Vagina (tissue), 2 donors: ENCODE data around the gene TMEM252. TPM values are rescaled to one million over a fixed set of nuclear protein-coding genes. Genes with fewer than 3 reads are reported as not detected.

Experiments used
- DNase-seq, 2 donors: peaks; one replicate each; pipeline ENCODE4 v3.0.0-alpha.2; 2017; ENCODE audit errors: extremely low spot score in 2 of 2
- H3K27ac ChIP-seq: fragments of 200-600 bp; sonication (generic); one replicate; pipeline ENCODE4 v1.5.1; 2019
- H3K27me3 ChIP-seq: fragments of 200-600 bp; sonication (generic); one replicate; pipeline ENCODE4 v1.5.1; 2019
- H3K36me3 ChIP-seq, 2 donors: fragments of 200-600 bp; sonication (generic); one replicate each; pipeline ENCODE4 v1.5.1; 2017 to 2019
- H3K4me1 ChIP-seq: fragments of 200-600 bp; sonication (generic); one replicate; pipeline ENCODE4 v1.5.1; 2019
- H3K4me3 ChIP-seq, 2 donors: fragments of 200-600 bp; sonication (generic); 1 replicate in 1 of 2; 2 replicates in 1 of 2; pipeline ENCODE4 v1.5.1; 2016 to 2019
- H3K9me3 ChIP-seq: fragments of 200-600 bp; sonication (generic); one replicate; pipeline ENCODE4 v1.5.1; 2019
- CTCF ChIP-seq, 3 experiments: fragments of 450-650 bp in 2 of 3; fragments of 200-600 bp in 1 of 3; sonication (generic) in 1 of 3; IDR thresholded peaks; one replicate each; pipeline ENCODE4 v1.5.1; 2017 to 2019; ENCODE audit warnings: antibody characterized with exemption in 3 of 3, mild to moderate bottlenecking in 2 of 3, moderate library complexity in 2 of 3
- POLR2A ChIP-seq, 2 donors: fragments of 450-650 bp; IDR thresholded peaks; one replicate each; pipeline ENCODE4 v1.6.1; 2017; ENCODE audit warnings: antibody characterized with exemption in 2 of 2, mild to moderate bottlenecking in 2 of 2, moderate library complexity in 2 of 2
- POLR2AphosphoS5 ChIP-seq, 2 donors: sonication (generic); formaldehyde crosslinking; IDR thresholded peaks; one replicate each; pipeline ENCODE4 v1.9.0; 2017; ENCODE audit warnings: antibody characterized with exemption in 2 of 2, mild to moderate bottlenecking in 2 of 2, low read depth in 1 of 2; ENCODE audit not compliant: insufficient read depth in 1 of 2
- intact Hi-C: fragments of 100-400 bp; cut with DNase I; formaldehyde crosslinking; loops from one replicate; pipeline ENCODE4 v1.15.1; 2023
- total RNA-seq: library from RNA; depleted of rRNA; stranded (reverse); fragments of >200 nt; gene quantifications from one replicate; pipeline ENCODE4 v1.2.3, GENCODE V29; 2016

The TMEM252 gene
- total RNA-seq, 1 donor from 2014 or later = not detected

- Histone ChIP-seq H3K9me3 (no peaks in the 10 kb centered on the region), H3K36me3 (peaks cover 0 to 3% of the 10 kb centered on the region in 2 donors), H3K27me3 (no peaks in the 10 kb centered on the region), H3K27ac (peak overlapping the region; percentile 69), H3K4me1 (peaks cover 15% of the 10 kb centered on the region), H3K4me3 (no peak overlapping the region)
- TF ChIP-seq POLR2A (IDR thresholded peaks at IDR 0.05) (no peak), CTCF (IDR thresholded peaks at IDR 0.05) (no peak), POLR2AphosphoS5 (IDR thresholded peaks at IDR 0.05; ENCODE audit: insufficient read depth in 1 of 2, low read depth in 1 of 2) (peak in 1 of 2 donors; percentile 20)
- intact Hi-C loops = no loop called here
- no peak for DNase-seq
Measured at GRCh38 chr9:68500457-68501381, 40.0 kb downstream of the TMEM252 start.

- Histone ChIP-seq H3K4me1 (peaks cover 15% of the 10 kb centered on the region), H3K4me3 (no peak overlapping the region), H3K9me3 (no peaks in the 10 kb centered on the region), H3K36me3 (peaks cover 0 to 3% of the 10 kb centered on the region in 2 donors), H3K27ac (peak overlapping the region; percentile 69), H3K27me3 (no peaks in the 10 kb centered on the region)
- DNase-seq = no peak
- intact Hi-C loops = no loop called here
- TF ChIP-seq CTCF (IDR thresholded peaks at IDR 0.05) = no peak
- no peak for TF ChIP-seq POLR2AphosphoS5 (IDR thresholded peaks at IDR 0.05; ENCODE audit: insufficient read depth in 1 of 2, low read depth in 1 of 2)
- TF ChIP-seq POLR2A (IDR thresholded peaks at IDR 0.05) = no peak
Measured at GRCh38 chr9:68498816-68499215, 41.9 kb downstream of the TMEM252 start.

DNA sequence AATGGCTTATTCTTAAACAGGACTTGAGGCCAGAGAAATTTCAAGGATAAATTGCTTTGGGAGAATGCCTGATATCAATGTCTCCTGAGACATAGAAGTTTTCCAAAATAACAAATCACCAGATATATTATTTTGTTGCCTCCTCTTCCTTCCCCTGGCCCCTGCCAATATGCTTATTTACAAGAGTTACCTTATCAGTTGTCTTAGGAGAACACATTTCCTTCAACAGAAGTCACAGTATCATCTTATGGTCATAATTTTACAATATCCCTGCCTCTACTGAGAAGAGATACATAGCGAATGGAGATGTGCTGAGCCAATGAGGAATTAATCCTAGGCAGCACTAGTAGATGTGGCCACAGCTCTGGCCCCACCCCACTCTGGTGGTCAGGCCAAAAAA lies 43.1 kb downstream of the TMEM252 start:
- Histone ChIP-seq H3K36me3 (peaks cover 0 to 3% of the 10 kb centered on the region in 2 donors), H3K9me3 (no peaks in the 10 kb centered on the region), H3K27me3 (no peaks in the 10 kb centered on the region), H3K4me3 (no peak overlapping the region), H3K27ac (no peak overlapping the region), H3K4me1 (peaks cover 15% of the 10 kb centered on the region)
- no peak for TF ChIP-seq CTCF (IDR thresholded peaks at IDR 0.05)
- TF ChIP-seq POLR2A (IDR thresholded peaks at IDR 0.05) = no peak
- no peak for TF ChIP-seq POLR2AphosphoS5 (IDR thresholded peaks at IDR 0.05; ENCODE audit: insufficient read depth in 1 of 2, low read depth in 1 of 2)
- DNase-seq = no peak
- intact Hi-C loops = no loop called here

DNA sequence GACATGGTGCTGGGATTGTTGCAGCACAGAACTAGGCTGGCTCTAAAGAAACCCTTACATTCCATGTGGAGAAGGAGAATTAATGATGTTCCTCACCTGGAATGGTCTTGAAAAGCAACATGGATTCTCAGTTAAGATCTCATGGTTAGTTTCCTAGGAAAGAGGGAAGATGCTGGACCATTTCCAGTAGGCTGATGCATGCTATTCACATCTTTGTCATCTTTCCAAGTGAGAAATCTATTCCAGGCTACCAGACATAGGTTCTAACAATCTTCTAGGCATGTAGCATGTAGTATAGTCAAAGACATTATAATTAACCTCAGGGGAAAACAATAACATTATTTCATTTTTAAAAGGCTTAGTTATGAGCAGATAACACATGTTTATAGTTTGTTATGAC lies 44.3 kb downstream of the TMEM252 start:
- intact Hi-C loops = no loop called here
- Histone ChIP-seq H3K36me3 (peaks cover 0 to 3% of the 10 kb centered on the region in 2 donors), H3K4me1 (peaks cover 15% of the 10 kb centered on the region), H3K4me3 (no peak overlapping the region), H3K27me3 (no peaks in the 10 kb centered on the region), H3K27ac (no peak overlapping the region), H3K9me3 (no peaks in the 10 kb centered on the region)
- TF ChIP-seq POLR2AphosphoS5 (IDR thresholded peaks at IDR 0.05; ENCODE audit: insufficient read depth in 1 of 2, low read depth in 1 of 2) (no peak), CTCF (IDR thresholded peaks at IDR 0.05) (no peak), POLR2A (IDR thresholded peaks at IDR 0.05) (no peak)
- no peak for DNase-seq

GRCh38 chr9:68495247-68495646 lies 45.4 kb downstream of the TMEM252 start:
- Histone ChIP-seq H3K27me3 (no peaks in the 10 kb centered on the region), H3K4me3 (no peak overlapping the region), H3K4me1 (peaks cover 7% of the 10 kb centered on the region), H3K27ac (no peak overlapping the region), H3K9me3 (no peaks in the 10 kb centered on the region), H3K36me3 (peaks cover 0 to 3% of the 10 kb centered on the region in 2 donors)
- TF ChIP-seq POLR2A (IDR thresholded peaks at IDR 0.05) (no peak), CTCF (IDR thresholded peaks at IDR 0.05) (no peak), POLR2AphosphoS5 (IDR thresholded peaks at IDR 0.05; ENCODE audit: insufficient read depth in 1 of 2, low read depth in 1 of 2) (no peak)
- intact Hi-C loops = no loop called here
- DNase-seq = no peak
